NCI-H446 (cell line): ENCODE results near the gene BRF1.
A peak's percentile ranks its signal among the peaks of the same experiment; 100 is the strongest.
"Not testable (repeated sequence)": the region's sequence is repeated elsewhere in the genome, so short reads cannot be mapped to it uniquely, and the experiment has no call there.

ENCODE experiments used
- DNase-seq, 2 experiments: peaks; one replicate each; lab custom pipeline; 2025; lab: John Stamatoyannopoulos, UW

BRF1 gene

GRCh38 chr14:105300542-105301102, at the start of gene BRF1:
Gene BRF1 (minus strand): TSS chr14:105301001. CDS start chr14:105300629, 372 bp downstream.
- peak; percentile 95 to 96 for DNase-seq

- no peak for DNase-seq
These were observed 49.2 kb upstream of the BRF1 start for GRCh38 chr14:105349992-105350391.

GRCh38 chr14:105348945-105349699, 48.3 kb upstream of the BRF1 start:
- DNase-seq: no peak

- DNase-seq: no peak
These were observed 47.6 kb upstream of the BRF1 start for GRCh38 chr14:105348169-105348944.

GRCh38 chr14:105347587-105347968, 46.8 kb upstream of the BRF1 start:
- no peak for DNase-seq

GRCh38 chr14:105346876-105347586, 46.2 kb upstream of the BRF1 start:
- no peak for DNase-seq

- no peak for DNase-seq
These were observed 45.4 kb upstream of the BRF1 start for GRCh38 chr14:105346200-105346533.

- DNase-seq: peak; percentile 41 to 90
These were observed 42.4 kb upstream of the BRF1 start for GRCh38 chr14:105343194-105343593.

GRCh38 chr14:105340821-105341733, 40.3 kb upstream of the BRF1 start:
- no peak for DNase-seq

GRCh38 chr14:105337966-105338741, 37.4 kb upstream of the BRF1 start:
- DNase-seq: no peak

GRCh38 chr14:105337433-105337832, 36.6 kb upstream of the BRF1 start:
- DNase-seq: no peak

GRCh38 chr14:105336477-105337287, 35.9 kb upstream of the BRF1 start:
- no peak for DNase-seq

GRCh38 chr14:105335735-105336476, 35.1 kb upstream of the BRF1 start:
- no peak for DNase-seq

GRCh38 chr14:105335231-105335542, 34.4 kb upstream of the BRF1 start:
- DNase-seq: not testable (repeated sequence)

GRCh38 chr14:105334383-105335230, 33.8 kb upstream of the BRF1 start:
- no peak for DNase-seq

GRCh38 chr14:105333613-105334364, 33.0 kb upstream of the BRF1 start:
- DNase-seq: no peak

- no peak for DNase-seq
These were observed 32.3 kb upstream of the BRF1 start for GRCh38 chr14:105333020-105333490.
